GM23338 (cell line): ENCODE measurements around the gene RSPRY1. TPM values are rescaled to one million over a fixed set of nuclear protein-coding genes. Genes with fewer than 3 reads are reported as not detected.

Experiments used
- ATAC-seq: fragments of 200-7000 bp; cut with Tn5 transposase; 3 replicates; pipeline ENCODE4 v1.9.1; 2020
- DNase-seq: peaks from one replicate; pipeline ENCODE4 v3.0.0-alpha.2; 2015; ENCODE audit warnings: low spot score
- H2AFZ ChIP-seq: fragments of 200-600 bp; sonication (generic); 2 replicates; pipeline ENCODE4 v1.8.0; 2016; ENCODE audit warnings: antibody characterized with exemption, mild to moderate bottlenecking, moderate library complexity
- H3F3A ChIP-seq: fragments of 200-600 bp; sonication (generic); replicated peaks from 2 replicates; pipeline ENCODE4 v1.8.0; 2017; ENCODE audit warnings: antibody characterized with exemption, mixed run types, low read depth
- H3K27ac ChIP-seq: fragments of 200-600 bp; sonication (generic); 2 replicates; pipeline ENCODE4 v1.6.1; 2016; ENCODE audit warnings: low read depth
- H3K27me3 ChIP-seq: fragments of 200-600 bp; sonication (generic); 2 replicates; pipeline ENCODE4 v1.8.0; 2016; ENCODE audit warnings: mild to moderate bottlenecking, mixed run types, moderate library complexity; ENCODE audit not compliant: insufficient read depth
- H3K36me3 ChIP-seq: fragments of 200-600 bp; sonication (generic); 2 replicates; pipeline ENCODE4 v1.8.0; 2016; ENCODE audit warnings: mild to moderate bottlenecking; ENCODE audit not compliant: insufficient read depth
- H3K4me1 ChIP-seq: fragments of 200-600 bp; sonication (generic); 2 replicates; pipeline ENCODE4 v1.8.0; 2016; ENCODE audit warnings: mild to moderate bottlenecking, moderate library complexity; ENCODE audit not compliant: insufficient read depth
- H3K4me2 ChIP-seq: fragments of 200-600 bp; sonication (generic); 2 replicates; pipeline ENCODE4 v1.7.1; 2017; ENCODE audit warnings: mixed run types
- H3K4me3 ChIP-seq: fragments of 200-600 bp; sonication (generic); 2 replicates; pipeline ENCODE4 v1.6.1; 2016; ENCODE audit warnings: mixed run types
- H3K79me2 ChIP-seq: fragments of 200-600 bp; sonication (generic); replicated peaks from 2 replicates; pipeline ENCODE4 v1.8.0; 2017; ENCODE audit warnings: mild to moderate bottlenecking; ENCODE audit not compliant: insufficient read depth
- H3K9me2 ChIP-seq: fragments of 200-600 bp; sonication (generic); 2 replicates; pipeline ENCODE4 v1.8.0; 2017; ENCODE audit not compliant: insufficient read depth
- H4K20me1 ChIP-seq: fragments of 200-600 bp; sonication (generic); replicated peaks from 2 replicates; pipeline ENCODE4 v1.8.0; 2017; ENCODE audit warnings: mild to moderate bottlenecking; ENCODE audit not compliant: insufficient read depth
- H3K27ac Mint-ChIP-seq: 2 replicates; pipeline ENCODE4 v1.8.0; 2020; ENCODE audit warnings: inconsistent platforms, mild to moderate bottlenecking, moderate library complexity, mixed read lengths
- H3K27me3 Mint-ChIP-seq: 3 replicates; pipeline ENCODE4 v1.8.0; 2022; ENCODE audit warnings: low read depth, mild to moderate bottlenecking, moderate library complexity, mixed read lengths, inconsistent platforms; ENCODE audit not compliant: insufficient read depth, poor library complexity
- H3K36me3 Mint-ChIP-seq: 3 replicates; pipeline ENCODE4 v1.8.0; 2021; ENCODE audit warnings: low read depth, mild to moderate bottlenecking, inconsistent platforms, moderate library complexity, mixed read lengths
- H3K4me1 Mint-ChIP-seq: 3 replicates; pipeline ENCODE4 v1.8.0; 2020; ENCODE audit warnings: mild to moderate bottlenecking, inconsistent platforms, mixed read lengths
- H3K4me3 Mint-ChIP-seq: 3 replicates; pipeline ENCODE4 v1.8.0; 2021; ENCODE audit warnings: moderate library complexity, mild to moderate bottlenecking, inconsistent platforms, mixed read lengths
- H3K9me3 Mint-ChIP-seq: 3 replicates; pipeline ENCODE4 v1.8.0; 2020; ENCODE audit warnings: moderate library complexity, mild to moderate bottlenecking, inconsistent platforms, mixed read lengths
- CREB1 ChIP-seq: fragments of 250-450 bp; sonication (Bioruptor Pico); IDR thresholded peaks from 2 replicates; pipeline ENCODE4 v1.5.0; 2020; ENCODE audit warnings: low read depth, mild to moderate bottlenecking, moderate library complexity
- ETS1 ChIP-seq: IDR thresholded peaks from 2 replicates; pipeline ENCODE4 v1.6.1; 2016; ENCODE audit warnings: antibody characterized with exemption
- EZH2 ChIP-seq: fragments of 200-600 bp; sonication (generic); IDR thresholded peaks from one replicate; pipeline ENCODE4 v1.8.0; 2017; ENCODE audit warnings: antibody characterized with exemption, mild to moderate bottlenecking, low read depth; ENCODE audit not compliant: unreplicated experiment
- EZH2phosphoT487 ChIP-seq: fragments of 200-600 bp; sonication (generic); IDR thresholded peaks from one replicate; pipeline ENCODE4 v1.8.1; 2018; ENCODE audit warnings: antibody characterized with exemption; ENCODE audit not compliant: unreplicated experiment
- JUNB ChIP-seq: IDR thresholded peaks from one replicate; pipeline ENCODE4 v1.6.1; 2016; ENCODE audit warnings: antibody characterized with exemption; ENCODE audit not compliant: unreplicated experiment
- NANOG ChIP-seq: IDR thresholded peaks from 2 replicates; pipeline ENCODE4 v1.6.1; 2016; ENCODE audit warnings: antibody characterized with exemption, borderline replicate concordance
- POLR2AphosphoS5 ChIP-seq: IDR thresholded peaks from 2 replicates; pipeline ENCODE4 v1.6.1; 2016; ENCODE audit warnings: antibody characterized with exemption, low read depth
- REST ChIP-seq: IDR thresholded peaks from one replicate; pipeline ENCODE4 v1.6.1; 2018; ENCODE audit warnings: antibody characterized with exemption; ENCODE audit not compliant: unreplicated experiment
- STAT1 ChIP-seq: IDR thresholded peaks from one replicate; pipeline ENCODE4 v1.6.1; 2016; ENCODE audit warnings: antibody characterized with exemption; ENCODE audit not compliant: unreplicated experiment
- ZNF114 ChIP-seq: fragments of 250-450 bp; sonication (Bioruptor Pico); IDR thresholded peaks from 2 replicates; pipeline ENCODE4 v1.5.0; 2020; ENCODE audit warnings: mild to moderate bottlenecking, moderate library complexity
- ZNF331 ChIP-seq: fragments of 250-450 bp; sonication (Bioruptor Pico); IDR thresholded peaks from 2 replicates; pipeline ENCODE4 v1.5.0; 2020; ENCODE audit warnings: low read depth, mild to moderate bottlenecking, moderate library complexity
- ZNF462 ChIP-seq: fragments of 250-450 bp; sonication (Bioruptor Pico); IDR thresholded peaks from 2 replicates; pipeline ENCODE4 v1.5.0; 2020; ENCODE audit warnings: mild to moderate bottlenecking, moderate library complexity
- polyA plus RNA-seq: library from polyadenylated mRNA; unstranded; fragments of >200 nt; fragmentation: Nextera tagmentation; extraction: Ambion mirVana; gene quantifications from 2 replicates; pipeline ENCODE4 v1.2.1, GENCODE V29; 2016
- total RNA-seq: library from RNA; depleted of rRNA; stranded (reverse); fragments of >200 nt; shearing (Covaris generic); gene quantifications from 2 replicates; pipeline ENCODE4 v1.2.3, GENCODE V29; 2014
- TF ChIP-seq, protein P1 (sequence below), 2 experiments: fragments of 200-600 bp in 1 of 2; sonication (generic) in 1 of 2; conservative IDR thresholded peaks; 2 replicates each; pipeline versions ENCODE4 v1.5.1 to v1.6.1; 2016 to 2017; ENCODE audit warnings: antibody characterized with exemption in 2 of 2, low read depth in 2 of 2, mild to moderate bottlenecking in 2 of 2, moderate library complexity in 1 of 2

RSPRY1 gene
- total and polyA plus RNA-seq, 2 experiments from 2014 or later: 25.8 to 35.9 TPM

DNA sequence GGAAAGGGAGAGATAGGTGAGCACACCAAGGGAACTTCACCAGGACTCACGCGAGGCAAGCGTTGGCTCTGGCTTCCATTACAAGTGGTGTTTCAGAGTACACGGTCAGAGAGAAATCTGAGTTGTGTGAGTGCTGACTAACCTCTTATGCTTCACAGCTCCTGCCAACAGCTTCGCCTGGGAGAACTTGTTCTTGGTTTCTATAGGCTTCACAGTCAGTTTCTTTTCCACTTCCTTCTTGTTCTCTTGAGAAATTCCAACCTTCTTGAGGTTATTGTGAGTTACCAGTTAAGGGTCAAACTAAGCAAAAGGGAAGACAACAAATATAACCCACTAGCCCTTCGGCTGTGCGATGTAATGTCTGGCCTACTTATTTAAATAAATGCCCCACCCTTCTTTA, 19.2 kb upstream of the RSPRY1 start:
- H3K27me3 ChIP-seq: no peaks in the 10 kb centered on the region
- no peaks in the 10 kb centered on the region for H3K9me2 ChIP-seq
- peaks cover 3% of the 10 kb centered on the region; the same call in 1 of the 3 replicates for H3K4me1 Mint-ChIP-seq
- H3K4me1 ChIP-seq: no peaks in the 10 kb centered on the region
- no peak overlapping the region for H3K4me3 Mint-ChIP-seq
- no peak overlapping the region for H2AFZ ChIP-seq
- H3K79me2 ChIP-seq: no peaks in the 10 kb centered on the region
- H3K36me3 ChIP-seq: peaks cover 64% of the 10 kb centered on the region; the same call in 1 of the 2 replicates
- H4K20me1 ChIP-seq: no peaks in the 10 kb centered on the region
- no peaks in the 10 kb centered on the region for H3F3A ChIP-seq
- H3K27me3 Mint-ChIP-seq: no peaks in the 10 kb centered on the region
- TF ChIP-seq ETS1 (no peak), REST (no peak), STAT1 (no peak), EZH2phosphoT487 (no peak), CREB1 (CRISPR knock-in tag) (no peak), POLR2AphosphoS5 (no peak), ZNF462 (CRISPR knock-in tag) (no peak), JUNB (no peak), NANOG (no peak), ZNF331 (no peak), EZH2 (no peak), ZNF114 (CRISPR knock-in tag) (no peak)
- TF ChIP-seq, protein P1, sequence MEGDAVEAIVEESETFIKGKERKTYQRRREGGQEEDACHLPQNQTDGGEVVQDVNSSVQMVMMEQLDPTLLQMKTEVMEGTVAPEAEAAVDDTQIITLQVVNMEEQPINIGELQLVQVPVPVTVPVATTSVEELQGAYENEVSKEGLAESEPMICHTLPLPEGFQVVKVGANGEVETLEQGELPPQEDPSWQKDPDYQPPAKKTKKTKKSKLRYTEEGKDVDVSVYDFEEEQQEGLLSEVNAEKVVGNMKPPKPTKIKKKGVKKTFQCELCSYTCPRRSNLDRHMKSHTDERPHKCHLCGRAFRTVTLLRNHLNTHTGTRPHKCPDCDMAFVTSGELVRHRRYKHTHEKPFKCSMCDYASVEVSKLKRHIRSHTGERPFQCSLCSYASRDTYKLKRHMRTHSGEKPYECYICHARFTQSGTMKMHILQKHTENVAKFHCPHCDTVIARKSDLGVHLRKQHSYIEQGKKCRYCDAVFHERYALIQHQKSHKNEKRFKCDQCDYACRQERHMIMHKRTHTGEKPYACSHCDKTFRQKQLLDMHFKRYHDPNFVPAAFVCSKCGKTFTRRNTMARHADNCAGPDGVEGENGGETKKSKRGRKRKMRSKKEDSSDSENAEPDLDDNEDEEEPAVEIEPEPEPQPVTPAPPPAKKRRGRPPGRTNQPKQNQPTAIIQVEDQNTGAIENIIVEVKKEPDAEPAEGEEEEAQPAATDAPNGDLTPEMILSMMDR (conservative IDR thresholded peaks at IDR 0.05; ENCODE audit: low read depth in 2 of 2): no peak
- no peak for ATAC-seq
- peaks cover 70% of the 10 kb centered on the region for H3K36me3 Mint-ChIP-seq
- no peak overlapping the region for H3K4me3 ChIP-seq
- no peak overlapping the region for H3K27ac ChIP-seq
- H3K9me3 Mint-ChIP-seq: no peaks in the 10 kb centered on the region
- DNase-seq: no peak
- no peak overlapping the region; the same call in 1 of the 2 replicates for H3K27ac Mint-ChIP-seq
- no peak overlapping the region for H3K4me2 ChIP-seq
